Dedifferentiated amniotic fluid mesenchymal stem cell (primary cell): ENCODE measurements around the gene BTG2.
A peak's percentile ranks its signal among the peaks of the same experiment; 100 is the strongest.
"Not testable (repeated sequence)": the region's sequence is repeated elsewhere in the genome, so short reads cannot be mapped to it uniquely, and the experiment has no call there.

Experiments
- DNase-seq: peaks from one replicate; pipeline ENCODE4 v3.0.0-alpha.2; 2016; ENCODE audit errors: extremely low spot score

The BTG2 gene

GRCh38 chr1:203295796-203296195, 9.5 kb upstream of the BTG2 start:
- no peak for DNase-seq

DNA sequence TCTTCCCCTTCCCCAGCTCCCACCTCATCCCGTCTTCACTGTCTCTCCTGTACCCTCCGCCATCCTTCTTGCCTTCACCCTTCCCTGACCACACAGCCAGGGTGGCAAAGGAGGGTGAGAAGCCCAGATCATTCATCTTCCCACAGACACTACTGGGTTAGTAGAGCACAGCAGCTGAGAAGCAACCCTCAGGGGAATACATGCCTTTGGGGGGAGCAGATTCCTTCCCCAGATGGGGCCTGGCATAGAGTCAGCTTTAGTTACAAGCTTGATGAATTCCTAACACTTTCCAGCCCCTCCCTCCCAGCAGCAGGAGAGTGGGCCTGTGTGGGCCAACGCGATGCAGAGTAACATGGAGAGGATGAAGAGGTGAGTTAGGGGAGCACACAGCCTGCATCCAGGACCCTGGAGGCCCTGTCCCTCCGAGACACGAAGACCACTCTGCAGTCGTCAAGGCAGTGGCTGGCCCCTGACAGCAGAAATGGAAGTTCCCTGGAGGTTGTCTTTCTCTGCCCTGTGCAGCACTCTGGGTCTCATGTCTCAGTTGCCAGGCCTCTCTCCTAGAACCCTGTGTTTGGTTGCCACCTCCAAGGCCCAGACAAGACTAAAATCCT, 8.8 kb upstream of the BTG2 start:
- no peak for DNase-seq

- no peak for DNase-seq
Measured at GRCh38 chr1:203299169-203299568, 6.2 kb upstream of the BTG2 start.

- not testable (repeated sequence) for DNase-seq
Measured at GRCh38 chr1:203299719-203300429, 5.4 kb upstream of the BTG2 start.

DNA sequence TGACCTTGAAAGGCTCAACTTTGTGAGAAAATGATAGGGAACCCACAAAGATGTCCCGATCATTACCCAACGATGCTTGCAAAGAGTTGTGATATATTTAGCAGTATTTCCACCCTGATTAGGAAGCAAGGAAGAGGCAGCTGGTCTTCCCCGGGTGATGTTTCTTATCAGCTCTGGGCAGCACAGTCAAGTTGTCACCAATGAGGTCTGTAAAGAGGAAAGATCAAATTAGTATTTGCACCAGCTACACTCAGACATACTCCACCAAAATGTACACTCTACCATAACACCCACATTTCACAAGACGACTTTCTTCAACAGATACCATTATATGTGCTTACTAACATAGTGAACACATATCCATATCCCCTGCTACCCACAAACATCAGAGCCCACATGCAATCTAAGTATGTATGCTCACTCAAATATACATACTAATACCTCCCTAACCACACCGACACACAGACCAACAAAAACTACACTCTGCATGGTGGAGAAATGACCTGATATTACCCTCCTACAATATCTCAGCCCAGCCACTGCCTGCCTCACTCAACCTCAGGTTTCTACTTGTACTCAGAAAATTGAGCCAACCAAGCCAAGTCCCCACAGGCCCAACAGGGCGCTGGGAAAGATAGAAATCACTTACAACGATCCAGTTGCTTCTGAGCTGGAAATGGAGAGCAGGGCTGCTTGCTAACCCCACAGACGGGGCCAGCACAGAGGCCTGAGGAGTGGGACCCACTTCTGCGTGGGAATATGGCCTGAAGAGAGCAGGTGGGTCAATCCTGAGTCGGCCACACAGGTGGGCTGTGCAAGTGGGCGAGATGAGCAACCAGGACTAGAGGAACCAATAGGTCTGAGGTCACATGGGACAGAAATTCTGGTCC, 4.6 kb upstream of the BTG2 start:
- DNase-seq = no peak

GRCh38 chr1:203301331-203301668, 4.0 kb upstream of the BTG2 start:
- no peak for DNase-seq

GRCh38 chr1:203302456-203302855, 2.9 kb upstream of the BTG2 start:
- no peak for DNase-seq

DNA sequence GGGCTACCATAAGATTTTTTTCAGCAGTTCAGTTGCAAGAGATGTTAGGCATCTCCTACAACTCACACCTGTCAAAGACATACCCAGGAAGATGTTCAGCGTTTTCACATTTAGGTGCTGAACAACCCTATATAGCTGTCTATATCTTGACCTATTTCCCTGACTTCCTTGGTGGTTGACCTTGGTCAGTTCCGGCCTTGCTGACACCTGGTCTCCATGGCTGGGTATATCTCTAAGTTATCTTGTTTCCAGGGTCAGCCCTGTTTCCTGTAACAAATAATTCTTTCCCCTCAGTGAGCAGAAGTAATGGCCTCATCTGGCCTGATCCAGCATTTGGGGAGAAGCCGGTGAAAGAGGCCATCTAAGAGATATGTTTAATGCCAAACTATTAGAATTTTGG, 2.4 kb upstream of the BTG2 start:
- no peak for DNase-seq

- no peak for DNase-seq
Measured at GRCh38 chr1:203304391-203304918, 864 bp upstream of the BTG2 start.

- no peak for DNase-seq
Measured at GRCh38 chr1:203305809-203306088, 430 bp downstream of the BTG2 start.

DNA sequence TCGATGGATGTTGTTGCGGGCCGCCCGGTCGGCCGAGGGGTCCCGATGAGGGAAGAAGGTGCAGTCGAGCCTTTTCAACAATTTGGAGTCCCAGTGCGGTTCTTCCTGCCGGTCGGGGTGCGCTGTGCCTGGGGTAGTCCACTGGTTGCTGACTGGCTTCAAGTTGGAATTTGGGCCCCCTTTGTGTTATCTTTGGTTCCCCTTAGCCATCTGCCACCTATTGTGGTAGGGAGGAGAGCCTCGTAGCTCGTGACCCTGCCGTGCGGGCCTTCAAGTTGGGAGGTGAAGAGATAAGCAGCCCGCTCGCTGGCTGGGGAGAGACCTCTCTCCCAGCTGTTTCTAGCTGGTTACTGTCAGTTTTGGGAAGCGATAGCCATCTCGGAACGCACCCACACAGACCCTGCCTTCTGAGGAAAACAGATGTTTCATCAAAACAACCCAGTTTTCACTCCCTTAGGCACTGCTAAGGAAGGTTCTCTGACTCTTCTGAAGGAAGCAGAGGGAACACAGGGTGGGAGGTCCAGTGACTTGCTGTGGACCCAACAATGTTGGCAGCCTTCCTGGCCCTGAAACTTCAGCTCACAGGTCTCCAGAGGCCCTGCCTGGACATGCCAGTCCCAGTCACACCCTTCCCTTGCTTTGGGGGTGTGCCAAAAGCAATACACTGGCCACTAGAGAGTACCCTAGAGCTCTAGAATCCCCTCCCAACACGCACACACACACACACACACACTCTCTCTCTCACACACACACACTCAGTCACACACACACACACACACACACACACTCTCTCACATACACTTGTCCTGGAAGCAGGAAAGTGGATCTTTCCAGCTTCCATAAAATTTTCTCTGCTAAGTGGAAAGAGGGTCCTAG, 1.0 kb downstream of the BTG2 start:
- peak; percentile 88 for DNase-seq

- DNase-seq = no peak
Measured at GRCh38 chr1:203306965-203307541, 1.7 kb downstream of the BTG2 start.

DNA sequence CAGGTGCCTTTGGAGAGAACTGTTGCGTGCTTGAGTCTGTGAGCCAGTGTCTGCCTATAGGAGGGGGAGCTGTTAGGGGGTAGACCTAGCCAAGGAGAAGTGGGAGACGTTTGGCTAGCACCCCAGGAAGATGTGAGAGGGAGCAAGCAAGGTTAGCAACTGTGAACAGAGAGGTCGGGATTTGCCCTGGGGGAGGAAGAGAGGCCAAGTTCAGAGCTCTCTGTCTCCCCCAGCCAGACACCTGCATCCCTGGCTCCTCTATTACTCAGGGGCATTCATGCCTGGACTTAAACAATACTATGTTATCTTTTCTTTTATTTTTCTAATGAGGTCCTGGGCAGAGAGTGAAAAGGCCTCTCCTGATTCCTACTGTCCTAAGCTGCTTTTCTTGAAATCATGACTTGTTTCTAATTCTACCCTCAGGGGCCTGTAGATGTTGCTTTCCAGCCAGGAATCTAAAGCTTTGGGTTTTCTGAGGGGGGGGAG, 2.4 kb downstream of the BTG2 start:
- no peak for DNase-seq

- no peak for DNase-seq
Measured at GRCh38 chr1:203308328-203308922, 3.1 kb downstream of the BTG2 start.

GRCh38 chr1:203308923-203309331, 3.6 kb downstream of the BTG2 start:
- no peak for DNase-seq

GRCh38 chr1:203311368-203312301, 6.3 kb downstream of the BTG2 start:
- no peak for DNase-seq

DNA sequence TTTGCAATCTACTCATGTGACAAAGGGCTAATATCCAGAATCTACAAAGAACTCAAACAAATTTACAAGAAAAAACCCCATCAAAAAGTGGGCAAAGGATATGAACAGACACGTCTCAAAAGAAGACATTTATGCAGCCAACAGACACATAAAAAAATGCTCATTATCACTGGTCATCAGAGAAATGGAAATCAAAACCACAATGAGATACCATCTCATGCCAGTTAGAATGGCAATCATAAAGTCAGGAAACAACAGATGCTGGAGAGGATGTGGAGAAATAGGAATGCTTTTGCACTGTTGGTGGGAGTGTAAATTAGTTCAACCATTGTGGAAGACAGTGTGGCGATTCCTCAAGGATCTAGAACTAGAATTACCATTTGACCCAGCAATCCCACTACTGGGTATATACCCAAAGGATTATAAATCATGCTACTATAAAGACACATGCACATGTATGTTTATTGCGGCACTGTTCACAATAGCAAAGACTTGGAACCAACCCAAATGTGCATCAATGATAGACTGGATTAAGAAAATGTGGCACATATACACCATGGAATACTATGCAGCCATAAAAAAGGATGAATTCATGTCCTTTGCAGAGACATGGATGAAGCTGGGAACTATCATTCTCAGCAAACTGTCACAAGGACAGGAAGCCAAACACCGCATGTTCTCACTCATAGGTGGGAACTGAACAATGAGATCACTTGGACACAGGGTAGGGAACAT, 8.9 kb downstream of the BTG2 start:
- DNase-seq = not testable (repeated sequence)

GRCh38 chr1:203316626-203317093, 11.3 kb downstream of the BTG2 start:
- DNase-seq = peak; percentile 71
